Astrocyte of the hippocampus (primary cell): ENCODE measurements around the gene GBP2.
"Not testable (repeated sequence)": the region's sequence is repeated elsewhere in the genome, so short reads cannot be mapped to it uniquely, and the experiment has no call there.

ENCODE experiments used
- DNase-seq: peaks from one replicate; pipeline ENCODE4 v3.0.0; 2011; ENCODE audit warnings: low read depth, low spot score

Gene GBP2

DNA sequence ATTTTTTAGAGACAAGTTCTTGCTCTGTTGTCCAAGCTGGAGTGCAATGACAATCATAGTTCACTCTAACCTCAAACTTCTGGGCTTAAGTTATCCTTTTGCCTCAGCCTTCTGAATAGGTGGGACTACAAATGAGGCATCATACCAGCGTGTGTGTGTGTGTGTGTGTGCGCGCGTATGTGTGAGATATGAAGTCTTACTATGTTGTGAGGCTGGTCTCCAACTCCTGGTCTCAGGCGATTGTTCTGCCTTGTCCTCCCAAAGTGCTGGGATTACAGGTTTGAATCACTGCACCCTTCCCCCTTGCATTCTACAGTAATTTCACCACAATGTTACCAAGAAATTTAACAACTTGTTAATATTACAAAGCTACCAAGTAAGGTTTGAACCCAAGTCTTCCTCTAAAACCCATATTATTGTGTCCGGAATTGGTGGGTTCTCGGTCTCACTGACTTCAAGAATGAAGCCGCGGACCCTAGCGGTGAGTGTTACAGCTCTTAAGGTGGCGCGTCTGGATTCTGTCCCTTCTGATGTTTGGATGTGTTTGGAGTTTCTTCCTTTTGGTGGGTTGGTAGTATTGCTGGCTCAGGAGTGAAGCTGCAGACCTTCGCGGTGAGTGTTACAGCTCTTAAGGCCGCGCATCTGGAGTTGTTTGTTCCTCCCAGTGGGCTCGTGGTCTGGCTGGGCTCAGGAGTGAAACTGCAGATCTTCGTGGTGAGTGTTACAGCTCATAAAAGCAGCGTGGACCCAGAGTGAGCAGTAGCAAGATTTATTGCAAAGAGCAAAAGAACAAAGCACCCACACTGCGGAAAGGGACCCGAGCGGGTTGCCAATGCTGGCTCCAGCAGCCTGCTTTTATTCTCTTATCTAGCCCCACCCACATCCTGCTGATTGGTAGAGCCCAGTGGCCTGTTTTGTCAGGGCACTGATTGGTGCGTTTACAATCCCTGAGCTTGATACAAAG is 970 bp upstream of the GBP2 start:
- DNase-seq: peak; percentile 8

DNA sequence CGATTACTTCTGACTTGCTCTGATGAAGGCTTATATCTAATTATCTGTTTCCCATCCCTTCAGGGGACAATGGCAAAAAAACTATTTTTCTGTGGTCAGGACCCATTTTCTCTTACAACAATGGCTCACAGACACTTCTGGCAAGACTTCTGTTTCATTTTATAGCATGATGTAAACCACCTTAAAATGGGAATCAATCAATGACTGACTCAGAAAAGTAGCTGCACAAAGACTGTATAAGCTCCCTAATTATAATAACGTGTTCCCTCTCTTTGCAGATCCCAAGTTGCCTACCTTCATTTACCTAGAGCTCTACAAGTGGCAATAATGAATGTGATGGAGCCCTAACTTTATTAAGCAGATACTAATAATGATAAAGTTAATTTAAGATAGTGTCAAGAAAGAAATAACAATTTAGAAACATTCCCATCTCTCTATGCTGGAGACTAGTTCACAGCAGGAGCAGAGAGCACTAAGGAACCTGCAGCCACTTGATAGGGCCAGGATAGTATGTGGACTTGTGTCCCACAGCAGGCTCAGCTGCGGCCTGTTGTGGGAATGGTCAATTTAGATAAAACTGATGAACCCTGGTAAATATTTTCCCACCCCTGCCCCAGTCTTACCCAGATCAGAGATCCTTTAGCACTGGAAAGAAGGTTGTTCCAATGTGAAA is 538 bp downstream of the GBP2 start:
- DNase-seq: no peak

DNA sequence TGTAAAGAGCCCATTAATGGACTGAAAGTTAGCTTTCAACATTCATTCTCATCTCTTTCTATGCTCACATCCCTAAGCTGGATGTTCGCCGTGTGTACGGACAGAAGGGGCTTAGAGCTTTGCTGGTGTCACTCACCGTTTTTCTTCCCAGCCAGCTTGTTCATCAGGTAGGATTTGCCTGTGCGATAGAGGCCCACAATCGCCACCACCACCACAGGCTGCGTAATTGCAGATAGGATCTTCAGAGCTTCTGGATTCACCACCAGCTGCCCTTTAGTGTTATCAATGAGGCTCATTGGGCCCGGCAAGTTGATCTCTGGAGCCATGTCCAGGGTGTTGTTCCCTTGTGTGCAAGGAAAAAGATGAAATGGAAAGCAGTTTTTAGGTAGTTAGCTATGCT is 4.3 kb downstream of the GBP2 start:
- DNase-seq: no peak

DNA sequence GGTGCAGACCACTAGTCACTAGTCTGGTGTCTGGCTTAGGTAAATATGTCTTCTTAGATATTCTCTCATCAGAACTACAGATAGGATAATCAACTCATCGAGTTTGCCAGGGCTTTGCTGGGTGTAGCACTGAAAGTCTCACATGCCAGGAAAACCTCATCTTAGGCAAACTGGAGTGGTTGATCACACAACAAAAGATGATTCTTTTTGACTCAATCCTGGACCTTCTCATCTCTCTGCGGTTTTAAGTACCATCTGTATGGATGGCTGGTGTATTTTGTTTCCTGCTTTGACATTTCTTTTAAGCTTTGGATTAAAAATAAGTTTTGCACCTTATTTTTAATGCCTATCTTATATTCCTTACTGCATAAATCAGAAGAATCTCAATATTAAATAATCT is 11.3 kb downstream of the GBP2 start:
- no peak for DNase-seq

DNA sequence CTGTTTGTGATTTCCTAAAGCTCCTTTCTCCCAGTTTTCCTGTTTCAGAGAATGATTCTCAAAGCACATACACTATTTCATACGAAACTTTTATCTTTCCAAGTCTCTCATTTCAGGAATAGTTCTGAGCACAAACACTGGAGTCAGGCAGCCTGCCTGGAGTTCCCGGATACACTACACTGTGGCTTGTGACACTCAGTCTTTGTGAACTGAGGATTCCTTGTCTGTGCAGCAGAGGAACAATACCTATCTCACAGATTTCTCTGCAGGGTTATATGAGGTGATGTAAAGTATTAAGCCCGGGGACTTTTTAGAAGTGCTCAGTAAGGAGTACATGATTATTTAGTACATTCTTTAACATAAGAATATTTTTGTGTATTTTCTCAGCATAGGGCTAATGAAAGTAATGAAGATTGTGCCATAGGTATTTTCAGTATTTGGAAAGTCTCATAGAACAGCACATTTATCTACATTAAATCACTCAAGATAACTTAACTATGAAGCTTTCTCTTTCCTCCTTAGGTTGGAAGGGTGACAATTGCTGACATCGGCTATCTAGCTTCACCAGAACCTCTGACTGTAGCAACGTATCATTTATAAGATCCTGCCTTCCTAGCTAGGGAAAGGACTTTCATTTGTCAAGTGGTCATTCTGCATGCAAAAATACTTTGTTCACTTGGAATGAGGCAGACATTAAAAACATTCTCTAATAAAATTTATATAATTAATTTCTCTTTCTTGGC is 12.9 kb downstream of the GBP2 start:
- no peak for DNase-seq

DNA sequence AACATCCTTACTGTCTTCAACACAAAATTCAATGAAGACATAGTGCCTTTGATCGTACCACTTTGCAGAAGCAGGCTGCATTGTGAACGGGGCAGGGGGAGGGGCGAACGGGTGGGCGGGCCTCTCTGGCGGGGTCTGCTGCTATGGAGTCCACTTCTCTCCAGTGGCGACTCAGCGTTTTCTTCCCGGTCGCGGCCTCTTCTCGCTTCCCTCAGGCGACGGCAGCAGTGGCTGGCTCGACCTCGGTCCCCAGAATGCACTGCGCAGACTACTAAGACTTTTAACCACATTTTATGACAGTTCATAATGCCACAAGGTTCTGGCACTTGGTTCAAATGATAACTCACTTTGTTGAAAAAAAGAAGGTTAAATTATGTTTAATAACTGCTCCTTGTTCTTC is 21.2 kb downstream of the GBP2 start:
- no peak for DNase-seq

DNA sequence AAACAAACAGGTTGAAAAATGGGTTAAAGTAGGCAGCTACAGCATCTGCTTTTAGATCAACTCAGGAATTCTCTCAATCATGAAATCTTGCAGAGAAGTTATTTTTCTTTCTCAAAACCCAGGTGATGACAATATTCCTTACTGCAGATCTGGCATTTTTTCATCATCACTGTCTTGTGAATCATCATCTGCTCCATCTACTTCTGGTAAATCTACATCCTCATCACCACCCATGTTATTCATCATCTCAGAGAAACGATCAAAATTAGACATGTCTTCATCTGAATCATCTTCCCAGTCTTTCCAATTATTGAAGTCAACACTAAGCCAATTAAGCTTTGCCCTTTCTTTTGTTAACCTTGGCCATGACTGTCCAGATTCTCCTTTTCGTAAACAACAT is 21.8 kb downstream of the GBP2 start:
- no peak for DNase-seq

DNA sequence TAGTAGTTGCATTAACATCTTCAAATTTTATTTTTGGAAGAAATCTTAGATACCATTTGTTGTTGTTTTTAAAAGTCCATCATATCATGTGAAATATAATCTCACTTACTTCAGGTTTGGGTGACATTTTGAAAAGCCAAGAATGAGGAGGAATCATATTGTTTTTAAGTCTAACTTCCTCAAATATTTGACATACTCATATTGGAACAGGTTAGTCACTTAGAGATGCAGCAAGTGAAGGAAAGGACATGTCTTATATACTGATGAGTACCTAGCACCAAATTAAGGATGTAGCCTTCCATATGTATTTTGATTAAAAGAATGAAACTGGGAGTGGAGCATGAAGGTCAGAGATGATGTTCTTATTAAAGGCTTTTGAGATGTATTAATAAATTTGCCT is 23.9 kb downstream of the GBP2 start:
- no peak for DNase-seq

DNA sequence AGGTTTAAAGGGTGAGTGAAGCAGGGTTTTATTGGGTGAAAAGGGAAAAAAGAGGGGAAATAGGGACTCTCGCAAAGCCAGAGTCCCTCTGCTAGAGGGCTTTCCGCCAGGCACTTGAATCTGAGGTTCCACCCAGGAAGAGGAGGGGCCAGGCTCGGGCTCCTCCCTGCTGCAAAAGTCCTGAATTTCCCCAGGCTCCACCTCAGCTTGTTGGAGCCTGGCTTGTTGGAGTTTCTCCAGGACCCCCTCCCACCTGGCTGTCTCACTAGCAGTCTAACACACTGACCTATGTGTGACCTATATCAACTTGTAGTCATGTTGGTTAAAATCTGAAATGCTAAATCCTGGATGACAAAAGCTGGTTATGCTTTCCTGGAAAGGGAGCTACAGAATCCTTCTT is 25.5 kb downstream of the GBP2 start:
- DNase-seq: no peak

DNA sequence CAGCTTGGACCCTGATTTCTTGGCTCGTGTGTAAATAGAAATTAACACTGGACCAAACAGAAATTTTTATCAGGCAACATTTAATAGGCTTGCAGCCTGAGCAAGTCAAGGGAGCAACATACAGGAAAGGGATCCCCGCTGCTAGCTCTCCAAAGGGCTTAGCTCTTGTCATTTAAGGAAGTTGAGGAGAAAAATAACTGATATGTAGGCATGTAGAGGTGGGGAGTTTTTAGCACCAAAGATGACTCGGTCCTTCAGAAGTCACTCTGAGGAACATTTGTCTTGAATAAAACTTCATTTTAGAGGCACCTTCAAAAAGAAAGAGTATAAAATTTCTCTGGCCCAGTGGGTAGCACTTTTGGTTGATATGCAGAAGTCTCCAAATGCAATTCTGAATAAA is 27.1 kb downstream of the GBP2 start:
- no peak for DNase-seq

DNA sequence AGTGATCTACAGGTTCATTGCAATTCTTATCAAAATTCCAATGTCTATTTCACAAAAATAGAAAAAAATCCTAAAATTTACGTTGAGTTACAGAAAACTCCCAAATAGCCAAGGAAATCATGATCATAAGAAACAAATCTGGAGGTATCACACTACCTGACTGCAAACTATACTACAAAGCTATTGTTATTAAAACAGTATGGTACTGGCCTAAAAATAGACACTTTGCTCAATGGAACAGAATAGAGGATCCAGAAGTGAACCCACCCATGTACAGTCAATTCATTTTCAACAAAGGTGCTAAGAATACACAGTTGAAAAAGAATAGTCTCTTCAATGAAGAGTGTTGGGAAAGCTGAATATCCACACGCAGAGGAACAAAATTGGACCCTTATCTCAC is 30.2 kb downstream of the GBP2 start:
- DNase-seq: no peak

DNA sequence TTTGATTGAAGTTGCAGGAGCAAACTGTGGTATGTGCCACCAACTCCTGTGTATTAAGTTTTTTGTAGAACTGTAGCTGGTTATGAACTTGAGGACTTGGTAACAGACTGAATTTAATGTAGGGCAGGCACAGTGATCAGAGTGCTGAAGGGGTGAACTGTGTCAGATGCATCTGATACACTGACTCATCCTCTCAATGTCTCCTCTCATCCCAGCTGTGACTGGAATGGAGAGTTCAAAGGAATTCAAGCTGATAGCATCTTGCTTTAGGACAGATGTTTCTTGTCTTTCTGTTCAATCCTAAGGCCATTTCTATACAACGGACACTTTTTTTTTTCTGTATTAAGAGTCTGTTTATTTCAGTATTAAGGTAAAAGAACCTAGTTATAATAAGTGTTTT is 36.0 kb downstream of the GBP2 start:
- DNase-seq: no peak

DNA sequence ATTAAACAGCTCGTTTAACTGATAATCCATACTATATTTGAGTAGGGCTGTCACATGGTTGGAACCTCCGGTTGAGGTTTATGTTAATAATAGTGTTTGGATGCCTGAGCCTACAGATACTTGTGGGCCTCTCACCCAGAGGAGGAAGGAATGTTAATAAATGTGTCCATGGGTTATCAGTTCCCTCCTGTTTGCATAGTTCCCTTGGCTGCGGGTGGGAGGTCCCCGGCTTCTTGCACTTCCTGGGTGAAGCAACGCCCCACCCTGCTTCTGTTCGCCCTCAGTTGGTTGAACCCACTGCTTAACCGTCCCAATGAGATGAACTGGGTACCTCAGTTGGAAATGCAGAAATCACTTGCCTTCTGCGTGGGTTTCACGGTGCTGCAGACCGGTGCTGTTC is 37.3 kb downstream of the GBP2 start:
- no peak for DNase-seq

DNA sequence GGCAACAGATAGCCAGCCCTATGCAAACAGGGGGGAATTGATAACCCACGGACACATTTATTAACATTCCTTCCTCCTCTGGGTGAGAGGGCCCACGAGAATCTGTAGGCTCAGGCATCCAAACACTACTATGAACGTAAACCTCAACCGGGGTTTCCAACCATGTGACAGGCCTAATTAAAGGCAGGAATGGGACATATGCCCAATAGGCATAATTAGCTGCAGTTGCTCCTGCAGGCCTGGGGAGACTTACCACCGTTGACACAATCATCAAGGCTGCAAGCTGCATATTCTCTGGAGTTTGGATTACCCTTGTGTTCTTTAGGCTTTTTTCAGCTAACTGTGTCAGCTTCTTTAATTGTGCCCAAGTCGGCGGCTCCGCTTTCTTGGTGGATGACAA is 38.7 kb downstream of the GBP2 start:
- peak; percentile 22 for DNase-seq

DNA sequence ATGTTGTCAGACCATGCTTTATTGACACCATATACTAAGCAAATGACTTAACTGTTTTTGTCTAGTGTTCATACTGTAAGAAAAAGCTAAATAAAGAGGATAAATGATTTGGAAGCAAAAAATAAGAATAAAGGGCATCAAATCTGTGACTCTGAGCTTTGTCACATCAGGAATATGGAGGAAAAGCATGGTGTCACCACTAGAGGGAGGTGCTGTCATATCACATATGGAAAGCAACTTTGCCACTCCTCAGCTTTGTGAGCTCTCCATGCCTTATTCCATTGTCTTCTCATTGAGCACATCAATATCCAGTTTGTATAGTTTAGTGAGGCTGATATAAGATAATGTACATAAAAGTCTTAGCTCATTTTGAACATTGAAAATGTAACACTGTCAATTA is 40.1 kb downstream of the GBP2 start:
- DNase-seq: peak; percentile 73

DNA sequence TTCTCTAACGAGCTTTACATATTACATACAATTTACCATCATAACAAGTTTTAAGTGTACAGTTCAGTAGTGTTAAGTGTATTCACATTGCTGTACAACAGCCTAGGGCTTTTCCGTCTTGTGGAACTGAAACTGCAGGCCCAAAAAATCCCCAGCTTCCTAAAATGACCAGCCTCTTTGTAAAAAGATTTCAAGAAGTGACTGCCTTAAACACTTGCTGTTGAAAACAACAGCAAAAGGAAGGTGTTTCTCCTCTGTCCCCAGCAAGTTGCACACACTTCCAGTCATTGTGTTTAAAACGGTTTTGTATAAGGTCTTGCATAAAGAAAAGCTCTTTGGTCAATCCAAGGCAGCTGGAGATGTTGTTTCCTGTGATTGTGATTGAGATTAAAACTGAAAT is 44.9 kb downstream of the GBP2 start:
- DNase-seq: no peak

DNA sequence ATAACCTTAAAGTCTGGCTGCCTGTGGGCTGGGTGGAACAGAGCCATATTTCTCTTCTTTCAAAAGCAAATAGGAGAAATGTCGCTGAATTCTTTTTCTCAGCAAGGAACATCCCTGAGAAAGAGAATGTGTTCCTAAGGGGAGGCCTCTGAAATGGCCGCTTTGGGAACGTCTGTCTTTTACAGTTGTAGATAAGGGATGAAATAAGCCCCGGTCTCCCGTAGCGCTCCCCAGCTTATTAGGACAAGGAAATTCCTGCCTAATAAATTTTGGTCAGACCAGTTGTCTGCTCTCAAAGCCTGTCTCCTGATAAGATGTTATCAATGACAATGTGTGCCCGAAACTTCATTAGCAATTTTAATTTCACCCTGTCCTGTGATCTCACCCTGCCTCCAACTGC is 45.8 kb downstream of the GBP2 start:
- DNase-seq: not testable (repeated sequence)

DNA sequence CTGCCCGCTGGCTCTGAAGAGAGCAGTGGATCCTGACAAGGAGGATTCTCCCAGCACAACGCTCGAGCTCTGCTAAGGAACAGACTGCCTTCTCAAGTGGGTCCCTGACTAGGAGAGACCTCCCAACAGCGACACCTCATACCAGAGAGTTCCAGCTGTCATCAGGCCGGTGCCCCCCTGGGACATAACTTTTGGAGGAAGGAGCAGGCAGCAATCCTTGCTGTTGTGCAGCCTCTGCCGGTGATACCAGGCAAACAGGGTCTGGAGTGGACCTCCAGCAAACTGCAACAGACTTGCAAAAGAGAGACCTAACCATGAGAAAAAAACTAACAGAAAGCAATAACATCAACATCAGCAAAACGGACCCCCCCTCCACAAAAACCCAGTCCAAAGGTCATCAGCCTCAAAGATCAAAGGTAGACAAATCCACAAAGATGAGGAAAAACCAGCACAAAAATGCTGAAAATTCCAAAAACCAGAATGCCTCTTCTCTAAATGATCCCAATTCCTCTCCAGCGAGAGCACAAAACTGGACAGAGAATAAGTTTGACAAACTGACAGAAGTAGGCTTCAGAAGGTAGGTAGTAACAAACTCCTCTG is 53.3 kb downstream of the GBP2 start:
- DNase-seq: not testable (repeated sequence)

DNA sequence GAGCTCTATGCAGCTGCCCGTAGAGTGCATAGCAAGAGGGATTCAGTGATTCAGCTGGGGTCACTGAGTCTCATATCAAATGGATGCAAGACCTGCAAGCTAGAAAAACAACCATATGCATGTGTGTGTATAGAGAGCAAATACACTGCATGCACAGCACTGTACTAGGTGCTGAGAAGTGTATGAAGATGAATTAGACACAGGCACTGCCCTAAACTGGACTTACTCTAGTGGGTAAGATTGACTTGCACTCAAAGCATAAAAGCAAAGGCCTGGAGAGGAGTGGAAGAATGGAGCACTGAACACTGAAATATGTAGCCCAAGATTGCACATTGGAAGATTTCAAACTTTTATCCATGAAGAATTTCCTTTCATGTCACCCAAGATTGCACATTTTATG is 55.4 kb downstream of the GBP2 start:
- DNase-seq: no peak

DNA sequence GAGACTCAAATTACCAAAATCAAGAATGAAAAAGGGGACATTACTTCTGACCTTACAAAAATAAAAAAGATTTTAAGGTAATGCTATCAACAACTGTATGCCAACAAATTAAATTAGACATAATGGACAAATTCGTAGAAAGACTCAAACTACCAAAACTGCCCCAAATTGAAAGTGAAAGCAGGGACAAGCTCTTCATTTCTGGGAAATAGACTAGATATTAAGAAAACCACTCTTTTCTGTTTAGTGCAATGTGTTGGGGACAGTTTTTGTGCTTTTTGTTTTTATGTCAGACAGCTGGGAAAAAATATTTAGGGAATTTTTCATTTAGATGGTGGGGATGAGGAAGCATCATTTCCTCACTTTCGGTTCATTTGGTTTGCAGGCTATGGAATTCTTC is 56.0 kb downstream of the GBP2 start:
- no peak for DNase-seq

DNA sequence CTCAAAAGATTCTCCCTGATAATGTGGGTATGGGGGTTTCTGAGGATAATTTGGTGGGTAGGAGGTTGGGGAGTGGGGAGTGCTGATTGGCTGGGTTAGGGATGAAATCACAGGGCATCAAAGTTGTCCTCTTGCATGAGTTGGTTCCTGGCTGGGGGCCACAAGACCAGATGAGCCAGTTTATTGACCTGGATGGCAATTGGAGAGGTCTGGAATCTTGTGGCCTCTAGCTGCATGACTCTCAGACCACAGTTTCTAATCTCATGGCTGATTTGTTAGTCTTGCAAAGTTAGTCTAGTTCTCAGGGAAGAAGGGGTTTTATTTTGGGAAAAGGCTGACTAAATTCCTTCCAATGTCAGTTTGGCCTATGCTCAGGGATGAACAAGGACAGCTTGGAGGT is 57.6 kb downstream of the GBP2 start:
- DNase-seq: peak; percentile 83
